GM20000 (cell line): ENCODE measurements around the gene XYLT1.
"Not testable (repeated sequence)": the region's sequence is repeated elsewhere in the genome, so short reads cannot be mapped to it uniquely, and the experiment has no call there.

ENCODE experiments used
- DNase-seq: peaks from one replicate; pipeline ENCODE4 v3.0.0; 2012; ENCODE audit warnings: low spot score
- CTCF ChIP-seq: IDR thresholded peaks from 2 replicates; pipeline ENCODE4 v1.5.1; 2012; ENCODE audit warnings: mild to moderate bottlenecking, control low read depth; ENCODE audit errors: extremely low read depth, missing control alignments

The XYLT1 gene

GRCh38 chr16:17343028-17343427, 127.7 kb downstream of the XYLT1 start:
- TF ChIP-seq CTCF = no peak
- peak; percentile 40 for DNase-seq

GRCh38 chr16:17342031-17342430, 128.7 kb downstream of the XYLT1 start:
- TF ChIP-seq CTCF = no peak
- DNase-seq = no peak

GRCh38 chr16:17340804-17341203, 130.0 kb downstream of the XYLT1 start:
- TF ChIP-seq CTCF = no peak
- DNase-seq = no peak

GRCh38 chr16:17339764-17340541, 130.8 kb downstream of the XYLT1 start:
- no peak for DNase-seq
- no peak for TF ChIP-seq CTCF

- DNase-seq = no peak
- no peak for TF ChIP-seq CTCF
Observed at GRCh38 chr16:17338244-17338643, 132.5 kb downstream of the XYLT1 start.

GRCh38 chr16:17336530-17336900, 134.2 kb downstream of the XYLT1 start:
- TF ChIP-seq CTCF = no peak
- DNase-seq = no peak

GRCh38 chr16:17335826-17336529, 134.8 kb downstream of the XYLT1 start:
- TF ChIP-seq CTCF = no peak
- DNase-seq = no peak

- DNase-seq = not testable (repeated sequence)
Observed at GRCh38 chr16:17335406-17335805, 135.4 kb downstream of the XYLT1 start.
